BE2C (cell line): ENCODE results near the gene EEFSEC.
A peak's percentile ranks its signal among the peaks of the same experiment; 100 is the strongest.

Source experiments
- DNase-seq: peaks from one replicate; pipeline ENCODE4 v3.0.0-alpha.2; 2020
- H3K27me3 ChIP-seq: fragments of 250-450 bp; sonication (Bioruptor Pico); 2 replicates; pipeline ENCODE4 v1.5.1; 2020; ENCODE audit warnings: mild to moderate bottlenecking
- H3K36me3 ChIP-seq: fragments of 250-450 bp; sonication (Bioruptor Pico); 2 replicates; pipeline ENCODE4 v1.5.1; 2020; ENCODE audit warnings: mild to moderate bottlenecking
- H3K4me1 ChIP-seq: fragments of 250-450 bp; sonication (Bioruptor Pico); 2 replicates; pipeline ENCODE4 v1.5.1; 2020
- H3K4me3 ChIP-seq: 2 replicates; pipeline ENCODE4 v1.5.1; 2011; ENCODE audit warnings: low read depth, low read length
- H3K9me3 ChIP-seq: fragments of 250-450 bp; sonication (Bioruptor Pico); 2 replicates; pipeline ENCODE4 v1.5.1; 2020
- CTCF ChIP-seq: IDR thresholded peaks from 2 replicates; pipeline ENCODE4 v1.5.1; 2012; ENCODE audit warnings: mild to moderate bottlenecking, low read depth, low read length

Gene EEFSEC

GRCh38 chr3:128187495-128187894 is 34.2 kb downstream of the EEFSEC start:
- Histone ChIP-seq H3K9me3 (no peaks in the 10 kb centered on the region), H3K4me1 (no peaks in the 10 kb centered on the region), H3K36me3 (no peaks in the 10 kb centered on the region), H3K4me3 (no peak overlapping the region), H3K27me3 (no peaks in the 10 kb centered on the region)
- no peak for DNase-seq
- TF ChIP-seq CTCF, result no peak

GRCh38 chr3:128188326-128188725 is 35.0 kb downstream of the EEFSEC start:
- Histone ChIP-seq H3K4me3 (no peak overlapping the region), H3K27me3 (no peaks in the 10 kb centered on the region), H3K36me3 (no peaks in the 10 kb centered on the region), H3K9me3 (no peaks in the 10 kb centered on the region), H3K4me1 (peaks cover 4% of the 10 kb centered on the region)
- peak; percentile 40 for DNase-seq
- no peak for TF ChIP-seq CTCF

- Histone ChIP-seq H3K36me3 (no peaks in the 10 kb centered on the region), H3K9me3 (no peaks in the 10 kb centered on the region), H3K4me3 (no peak overlapping the region), H3K4me1 (peaks cover 11% of the 10 kb centered on the region), H3K27me3 (no peaks in the 10 kb centered on the region)
- DNase-seq, result no peak
- no peak for TF ChIP-seq CTCF
Measured at GRCh38 chr3:128188956-128189355, 35.7 kb downstream of the EEFSEC start.

- Histone ChIP-seq H3K4me3 (no peak overlapping the region), H3K9me3 (no peaks in the 10 kb centered on the region), H3K36me3 (no peaks in the 10 kb centered on the region), H3K4me1 (peaks cover 17% of the 10 kb centered on the region), H3K27me3 (no peaks in the 10 kb centered on the region)
- TF ChIP-seq CTCF, result no peak
- no peak for DNase-seq
Measured at GRCh38 chr3:128190501-128190900, 37.2 kb downstream of the EEFSEC start.

- Histone ChIP-seq H3K4me1 (peaks cover 24% of the 10 kb centered on the region), H3K27me3 (no peaks in the 10 kb centered on the region), H3K4me3 (no peak overlapping the region), H3K9me3 (no peaks in the 10 kb centered on the region), H3K36me3 (no peaks in the 10 kb centered on the region)
- TF ChIP-seq CTCF, result no peak
- DNase-seq, result no peak
Measured at GRCh38 chr3:128192131-128192530, 38.9 kb downstream of the EEFSEC start.

- Histone ChIP-seq H3K36me3 (no peaks in the 10 kb centered on the region), H3K4me1 (peaks cover 24% of the 10 kb centered on the region), H3K4me3 (no peak overlapping the region), H3K9me3 (no peaks in the 10 kb centered on the region), H3K27me3 (no peaks in the 10 kb centered on the region)
- TF ChIP-seq CTCF, result no peak
- DNase-seq, result no peak
Measured at GRCh38 chr3:128193168-128193567, 39.9 kb downstream of the EEFSEC start.
